ENCODE measurements around the gene PCDHB2.
"Not testable (repeated sequence)": the region's sequence is repeated elsewhere in the genome, so short reads cannot be mapped to it uniquely, and the experiment has no call there.

Gene PCDHB2

GRCh38 chr5:141094481-141095262 is at the start of gene PCDHB2:
PCDHB2 (plus strand) TSS chr5:141094615; CDS start chr5:141094791, 176 bp downstream.
- peak; percentile 61 to 85 for DNase-seq

GRCh38 chr5:141050622-141051520 is 43.5 kb upstream of the PCDHB2 start, which contains the start of gene PCDHB1:
PCDHB1 (plus strand) TSS chr5:141051374; CDS start chr5:141051471, 97 bp downstream.
- DNase-seq, result no peak

- DNase-seq, result no peak
These were observed 42.9 kb upstream of the PCDHB2 start for GRCh38 chr5:141051521-141051866.

GRCh38 chr5:141077826-141078225 is 16.6 kb upstream of the PCDHB2 start:
- DNase-seq, result no peak

- no peak for DNase-seq
These were observed 12.2 kb upstream of the PCDHB2 start for GRCh38 chr5:141082228-141082627.

- peak; percentile 35 to 54 for DNase-seq
These were observed 9.9 kb upstream of the PCDHB2 start for GRCh38 chr5:141084487-141084989.

- DNase-seq, result no peak
These were observed 837 bp downstream of the PCDHB2 start for GRCh38 chr5:141095263-141095641.

- DNase-seq, result not testable (repeated sequence)
These were observed 1.8 kb downstream of the PCDHB2 start for GRCh38 chr5:141096181-141096580.

GRCh38 chr5:141096586-141096985 is 2.2 kb downstream of the PCDHB2 start:
- not testable (repeated sequence) for DNase-seq

GRCh38 chr5:141100243-141100805 is 5.9 kb downstream of the PCDHB2 start, which contains the start of gene PCDHB3:
PCDHB3 (plus strand) TSS chr5:141100473; CDS start chr5:141100650, 177 bp downstream.
- no peak for DNase-seq

GRCh38 chr5:141101059-141101458 is 6.6 kb downstream of the PCDHB2 start:
- no peak for DNase-seq

- DNase-seq, result not testable (repeated sequence)
These were observed 7.7 kb downstream of the PCDHB2 start for GRCh38 chr5:141102070-141102469.

- DNase-seq, result not testable (repeated sequence)
These were observed 8.1 kb downstream of the PCDHB2 start for GRCh38 chr5:141102471-141102870.

- no peak for DNase-seq
These were observed 10.9 kb downstream of the PCDHB2 start for GRCh38 chr5:141105350-141105749.

- DNase-seq, result no peak
These were observed 24.8 kb downstream of the PCDHB2 start for GRCh38 chr5:141119250-141119649.

GRCh38 chr5:141121563-141121962 is 27.1 kb downstream of the PCDHB2 start, which contains the start of gene PCDHB4:
PCDHB4 (plus strand) TSS chr5:141121818; CDS start chr5:141121999, 181 bp downstream.
- peak; percentile 10 to 33 for DNase-seq

- DNase-seq, result no peak
These were observed 27.6 kb downstream of the PCDHB2 start for GRCh38 chr5:141121985-141122384.

GRCh38 chr5:141123396-141124135 is 29.2 kb downstream of the PCDHB2 start:
- DNase-seq, result not testable (repeated sequence)

GRCh38 chr5:141127305-141127704 is 32.9 kb downstream of the PCDHB2 start:
- no peak for DNase-seq

- peak; percentile 44 to 80 for DNase-seq
These were observed 40.8 kb downstream of the PCDHB2 start, which contains the start of gene PCDHB5 for GRCh38 chr5:141135030-141135717. PCDHB5 (plus strand) TSS chr5:141135206; CDS start chr5:141135435, 229 bp downstream.

- no peak for DNase-seq
These were observed 41.4 kb downstream of the PCDHB2 start for GRCh38 chr5:141135718-141136266.
